ENCODE data around the gene CSAD.

The CSAD gene

GRCh38 chr12:53180220-53180930 is at the start of gene CSAD, which contains the start of gene ZNF740:
Gene CSAD, minus strand, starts transcription at chr12:53180925. Its CDS starts 7,455 bp downstream, at chr12:53173470.
Gene ZNF740, plus strand, starts transcription at chr12:53180722. Its CDS starts 1,262 bp downstream, at chr12:53181984.
- TF ChIP-seq GATA2 (IDR thresholded peaks at IDR 0.05; ENCODE audit: low read depth, low read length) (no peak), GATA3 (IDR thresholded peaks at IDR 0.05; ENCODE audit: low read depth, low read length) (no peak)

DNA sequence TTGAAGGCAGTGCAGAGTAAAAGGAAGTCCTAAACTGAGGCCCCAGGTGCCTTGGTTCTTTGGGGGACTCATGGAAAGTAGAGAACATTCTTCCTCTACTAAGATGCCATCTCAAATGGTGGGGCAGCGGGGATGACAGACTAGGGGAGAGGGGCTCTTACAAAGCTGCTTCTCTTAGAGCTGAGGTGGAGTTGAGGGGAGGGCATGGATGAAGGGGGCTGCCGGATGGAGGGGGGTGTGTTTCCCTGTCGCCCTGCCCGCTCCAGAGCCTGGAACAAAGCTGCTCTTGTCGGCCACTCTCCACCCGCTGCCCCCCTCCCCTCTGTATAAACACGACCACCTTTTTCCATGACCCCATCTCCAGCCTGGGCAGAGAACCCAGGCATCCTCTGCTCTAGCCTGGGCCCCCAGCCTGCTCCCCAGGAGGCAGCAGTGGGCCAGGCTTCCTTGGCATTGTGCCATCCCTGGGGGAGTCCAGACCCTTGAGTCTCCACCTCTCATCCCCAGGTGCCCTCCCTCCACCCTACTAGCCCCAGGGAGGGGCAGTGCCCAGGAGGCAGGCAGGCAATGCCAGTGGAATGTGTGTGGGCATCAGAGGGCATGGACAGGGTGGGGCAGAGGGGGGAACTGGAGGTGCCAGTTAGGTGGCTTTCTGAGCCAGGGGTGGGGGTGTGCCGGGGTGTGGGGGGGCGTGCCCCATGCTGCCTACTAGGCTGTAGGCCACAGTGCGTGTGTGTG is 49.6 kb upstream of the CSAD start:
- no peak for TF ChIP-seq GATA3 (IDR thresholded peaks at IDR 0.05; ENCODE audit: low read depth, low read length)
- no peak for TF ChIP-seq GATA2 (IDR thresholded peaks at IDR 0.05; ENCODE audit: low read depth, low read length)

DNA sequence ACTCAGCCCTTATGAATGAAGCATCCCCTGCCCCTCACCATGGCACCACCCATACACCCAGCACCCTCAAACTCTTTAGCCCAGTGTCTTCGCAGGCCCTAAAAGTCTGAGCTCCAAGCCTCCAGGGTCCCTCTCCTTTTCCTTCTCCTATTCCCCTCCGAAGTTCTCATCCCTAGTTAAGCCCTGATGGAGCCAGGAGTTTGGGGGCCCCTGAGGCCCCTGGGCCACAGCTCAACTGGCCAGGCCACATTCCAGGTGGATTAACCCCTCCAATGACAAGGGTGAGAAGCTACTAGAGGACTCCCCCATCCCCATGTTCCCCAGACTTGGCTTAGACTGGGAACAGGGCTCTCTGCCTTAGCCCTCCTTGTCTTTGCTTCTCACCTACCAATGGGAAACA is 48.7 kb upstream of the CSAD start:
- no peak for TF ChIP-seq GATA2 (IDR thresholded peaks at IDR 0.05; ENCODE audit: low read depth, low read length)
- no peak for TF ChIP-seq GATA3 (IDR thresholded peaks at IDR 0.05; ENCODE audit: low read depth, low read length)

DNA sequence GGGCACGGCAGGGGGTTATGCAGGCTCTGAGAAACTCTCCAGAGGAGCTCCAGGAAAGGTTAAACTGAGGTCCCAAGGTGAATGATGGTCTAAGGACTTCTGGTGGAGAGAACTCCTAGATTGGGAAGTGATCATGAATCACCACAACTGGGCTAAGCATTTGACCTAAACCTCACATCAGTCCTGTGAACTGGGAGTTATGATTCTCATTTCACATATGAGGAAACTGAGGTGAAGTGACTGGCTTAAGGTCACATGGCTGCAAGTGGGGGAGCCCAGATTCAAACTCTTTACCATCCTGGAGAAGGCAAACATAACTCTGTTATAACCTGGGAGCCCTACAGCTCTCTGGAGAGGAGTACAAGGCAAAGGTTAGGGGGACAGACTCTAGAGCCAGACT is 47.1 kb upstream of the CSAD start:
- TF ChIP-seq GATA3 (IDR thresholded peaks at IDR 0.05; ENCODE audit: low read depth, low read length) (no peak), GATA2 (IDR thresholded peaks at IDR 0.05; ENCODE audit: low read depth, low read length) (no peak)

GRCh38 chr12:53227341-53227740 is 46.6 kb upstream of the CSAD start:
- TF ChIP-seq GATA2 (IDR thresholded peaks at IDR 0.05; ENCODE audit: low read depth, low read length) (no peak), GATA3 (IDR thresholded peaks at IDR 0.05; ENCODE audit: low read depth, low read length) (no peak)

DNA sequence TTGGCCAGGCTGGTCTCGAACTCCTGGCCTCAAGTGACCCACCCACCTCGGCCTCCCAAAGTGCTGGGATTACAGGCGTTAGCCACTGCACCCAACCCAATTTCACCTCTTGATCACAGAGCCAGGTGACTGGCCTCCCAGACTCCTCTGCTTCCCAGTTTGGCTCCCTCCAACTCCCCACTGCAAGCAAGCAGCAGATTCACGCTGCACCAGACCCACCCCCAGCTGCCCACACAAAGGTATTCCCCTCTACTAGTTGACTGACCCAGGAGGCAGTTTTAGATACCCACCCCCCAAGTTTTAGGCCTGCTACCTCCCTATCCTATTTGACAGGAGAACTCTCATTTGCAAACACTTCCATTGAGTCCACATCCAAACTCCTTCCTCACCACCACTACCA is 46.1 kb upstream of the CSAD start:
- TF ChIP-seq GATA2 (IDR thresholded peaks at IDR 0.05; ENCODE audit: low read depth, low read length): no peak
- no peak for TF ChIP-seq GATA3 (IDR thresholded peaks at IDR 0.05; ENCODE audit: low read depth, low read length)

DNA sequence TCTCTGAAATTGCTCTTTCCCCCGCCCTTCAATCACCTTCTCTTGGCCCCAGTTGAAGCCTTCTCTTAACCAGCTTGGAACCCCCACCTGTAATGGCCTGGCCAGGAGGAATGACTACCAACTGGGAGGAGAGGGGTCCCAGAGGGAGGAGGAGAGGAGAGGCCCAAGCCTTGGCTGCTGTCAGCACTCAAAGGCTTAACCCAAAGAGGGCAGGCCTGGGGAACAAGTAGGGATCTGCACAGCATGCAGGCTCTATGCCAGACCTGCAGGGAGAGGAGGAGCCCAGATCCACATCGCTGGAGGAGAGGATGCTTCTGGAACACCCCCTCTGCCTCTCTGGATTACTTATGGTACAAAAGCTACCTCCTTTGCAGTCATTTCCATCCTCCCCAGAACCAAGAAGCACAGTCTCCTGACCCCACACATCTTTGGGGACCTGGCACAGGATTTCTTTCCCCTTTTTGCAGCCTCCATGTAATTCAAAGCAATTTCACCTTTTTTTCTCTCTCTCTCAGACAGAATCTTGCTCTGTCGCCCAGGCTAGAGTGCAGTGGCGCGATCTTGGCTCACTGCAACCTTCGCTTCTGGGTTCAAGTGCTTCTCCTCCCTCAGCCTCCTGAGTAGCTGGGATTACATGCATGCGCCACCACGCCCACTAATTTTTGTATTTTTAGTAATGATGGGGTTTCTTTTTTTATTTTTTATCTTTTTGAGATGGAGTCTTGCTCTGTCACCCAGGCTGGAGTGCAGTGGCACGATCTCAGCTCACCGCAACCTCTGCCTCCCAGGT is 45.1 kb upstream of the CSAD start:
- no peak for TF ChIP-seq GATA3 (IDR thresholded peaks at IDR 0.05; ENCODE audit: low read depth, low read length)
- TF ChIP-seq GATA2 (IDR thresholded peaks at IDR 0.05; ENCODE audit: low read depth, low read length): no peak

DNA sequence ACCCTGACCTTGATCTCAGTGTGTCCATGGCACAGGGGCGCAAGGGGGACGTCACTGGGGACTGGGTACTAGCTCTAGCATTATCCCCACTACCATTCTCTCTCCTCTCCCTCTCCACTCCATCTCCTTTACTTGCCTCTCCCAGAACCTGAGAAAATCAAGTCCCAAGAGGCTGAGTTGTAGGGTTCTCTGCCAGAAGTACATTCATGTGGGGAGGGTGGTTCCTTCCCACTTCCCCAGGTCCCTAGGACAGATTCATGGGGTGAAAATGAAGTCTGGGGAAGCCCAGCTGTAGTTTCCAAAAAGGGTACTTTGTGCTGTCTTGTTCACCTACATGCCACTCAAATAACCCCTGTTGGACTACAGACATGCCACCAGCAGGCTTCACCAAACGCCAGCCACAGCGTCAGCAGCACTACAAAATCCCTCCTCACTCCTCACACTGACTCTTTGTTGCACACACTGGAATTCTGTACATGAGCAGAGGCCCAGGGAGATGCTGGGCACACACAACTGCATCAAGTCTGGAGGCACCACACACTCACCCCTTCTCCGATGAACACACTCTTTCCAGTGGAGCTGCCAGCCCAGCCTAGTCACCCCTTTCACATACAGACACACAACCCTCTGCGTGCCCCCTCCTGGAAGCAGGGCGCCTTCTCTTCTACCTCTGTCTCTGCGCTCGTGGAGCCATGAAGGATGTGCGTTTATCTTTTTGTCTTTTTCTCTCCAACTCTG is 44.3 kb upstream of the CSAD start:
- no peak for TF ChIP-seq GATA3 (IDR thresholded peaks at IDR 0.05; ENCODE audit: low read depth, low read length)
- TF ChIP-seq GATA2 (IDR thresholded peaks at IDR 0.05; ENCODE audit: low read depth, low read length): no peak

GRCh38 chr12:53224061-53224896 is 43.6 kb upstream of the CSAD start:
- TF ChIP-seq GATA2 (IDR thresholded peaks at IDR 0.05; ENCODE audit: low read depth, low read length) (no peak), GATA3 (IDR thresholded peaks at IDR 0.05; ENCODE audit: low read depth, low read length) (no peak)

DNA sequence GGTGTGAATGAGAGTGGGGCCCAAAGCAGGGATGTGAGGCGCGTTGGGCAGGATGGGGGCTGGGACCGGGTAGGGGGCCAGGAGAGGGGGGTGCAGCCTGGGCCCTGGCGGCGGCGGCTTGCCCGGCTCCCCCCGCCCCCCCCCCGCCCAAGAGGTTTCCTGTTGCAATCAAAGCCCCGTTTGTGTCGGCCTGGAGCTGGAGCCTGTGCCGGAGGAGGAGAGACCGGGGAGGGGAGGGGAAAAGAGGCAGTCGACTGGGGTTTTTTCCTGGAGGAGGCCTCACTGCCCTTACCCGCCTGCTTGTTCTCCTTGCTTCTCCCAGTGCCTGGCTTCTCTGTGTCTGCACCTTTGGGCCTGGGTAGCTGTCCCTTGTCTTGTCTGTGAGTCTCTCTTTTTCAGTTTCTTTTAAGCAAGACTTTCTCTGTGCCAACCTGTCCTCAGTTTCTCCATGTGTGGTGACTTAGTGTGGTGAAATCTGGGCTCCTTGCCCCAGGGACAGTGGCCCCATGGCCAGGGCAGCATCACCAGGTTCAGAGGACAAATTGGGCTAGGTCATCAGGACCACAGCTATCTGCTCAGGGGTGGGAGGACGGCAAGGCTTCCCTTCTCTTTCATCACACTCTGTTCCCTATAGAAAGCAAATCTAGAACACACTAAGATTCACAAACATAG is 42.8 kb upstream of the CSAD start:
- TF ChIP-seq GATA2 (IDR thresholded peaks at IDR 0.05; ENCODE audit: low read depth, low read length): no peak
- no peak for TF ChIP-seq GATA3 (IDR thresholded peaks at IDR 0.05; ENCODE audit: low read depth, low read length)

- no peak for TF ChIP-seq GATA2 (IDR thresholded peaks at IDR 0.05; ENCODE audit: low read depth, low read length)
- TF ChIP-seq GATA3 (IDR thresholded peaks at IDR 0.05; ENCODE audit: low read depth, low read length): no peak
Measured at GRCh38 chr12:53222806-53223261, 42.1 kb upstream of the CSAD start.

GRCh38 chr12:53222170-53222721 is 41.5 kb upstream of the CSAD start:
- TF ChIP-seq GATA3 (IDR thresholded peaks at IDR 0.05; ENCODE audit: low read depth, low read length) (no peak), GATA2 (IDR thresholded peaks at IDR 0.05; ENCODE audit: low read depth, low read length) (no peak)
